Central memory CD8-positive, alpha-beta T cell (primary cell): ENCODE results near the gene SSTR4.

Source experiments
- ATAC-seq: fragments of 150-1000 bp; cut with Tn5 transposase; replicated peaks from 2 replicates; pipeline ENCODE4 v1.10.0; 2022; ENCODE audit warnings: mild to moderate bottlenecking, moderate FRiP score, moderate number of reproducible peaks; ENCODE audit not compliant: poor library complexity, severe bottlenecking; ENCODE audit errors: extremely low read depth
- DNase-seq, 2 donors: peaks; one replicate each; pipeline ENCODE4 v3.0.0; 2021; ENCODE audit warnings: low spot score in 2 of 2
- H3K27ac Mint-ChIP-seq: one replicate; pipeline ENCODE4 v1.8.0; 2022; ENCODE audit warnings: low read depth, mild to moderate bottlenecking, moderate library complexity, mixed read lengths
- H3K27me3 Mint-ChIP-seq: one replicate; pipeline ENCODE4 v1.8.0; 2022; ENCODE audit warnings: mixed read lengths
- H3K36me3 Mint-ChIP-seq: one replicate; pipeline ENCODE4 v1.8.0; 2022; ENCODE audit warnings: mild to moderate bottlenecking, moderate library complexity, mixed read lengths; ENCODE audit not compliant: insufficient read depth
- H3K4me1 Mint-ChIP-seq: one replicate; pipeline ENCODE4 v1.8.0; 2022; ENCODE audit warnings: mixed read lengths
- H3K4me3 Mint-ChIP-seq: one replicate; pipeline ENCODE4 v1.8.0; 2022; ENCODE audit warnings: mild to moderate bottlenecking, moderate library complexity, mixed read lengths
- H3K9me3 Mint-ChIP-seq: one replicate; pipeline ENCODE4 v1.8.0; 2022; ENCODE audit warnings: mixed read lengths

The SSTR4 gene

DNA sequence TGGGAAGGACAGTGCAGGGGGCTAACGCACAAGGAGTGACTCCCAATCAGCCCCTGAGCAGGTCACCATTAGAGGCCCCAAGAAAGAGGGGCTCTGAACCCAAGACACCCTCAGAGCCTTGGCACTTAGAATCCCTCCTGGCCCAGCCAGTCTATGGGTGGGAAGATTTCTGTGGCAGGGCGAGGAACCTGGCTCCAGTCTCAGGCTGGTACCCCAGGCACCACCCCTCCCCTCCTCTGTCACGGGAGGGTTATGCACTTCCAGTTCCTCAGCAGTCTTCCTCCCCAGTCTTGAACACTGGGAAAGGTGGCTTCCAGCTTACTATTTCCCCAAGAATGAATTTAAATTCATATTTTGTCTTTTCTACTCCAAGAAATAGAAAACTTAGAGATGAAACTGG is 27.6 kb upstream of the SSTR4 start:
- DNase-seq (no peak), ATAC-seq (no peak)
- Mint-ChIP-seq H3K36me3 (no peaks in the 10 kb centered on the region), H3K4me1 (no peaks in the 10 kb centered on the region), H3K27me3 (peaks cover 9% of the 10 kb centered on the region), H3K4me3 (no peak overlapping the region), H3K27ac (no peak overlapping the region), H3K9me3 (no peaks in the 10 kb centered on the region)

DNA sequence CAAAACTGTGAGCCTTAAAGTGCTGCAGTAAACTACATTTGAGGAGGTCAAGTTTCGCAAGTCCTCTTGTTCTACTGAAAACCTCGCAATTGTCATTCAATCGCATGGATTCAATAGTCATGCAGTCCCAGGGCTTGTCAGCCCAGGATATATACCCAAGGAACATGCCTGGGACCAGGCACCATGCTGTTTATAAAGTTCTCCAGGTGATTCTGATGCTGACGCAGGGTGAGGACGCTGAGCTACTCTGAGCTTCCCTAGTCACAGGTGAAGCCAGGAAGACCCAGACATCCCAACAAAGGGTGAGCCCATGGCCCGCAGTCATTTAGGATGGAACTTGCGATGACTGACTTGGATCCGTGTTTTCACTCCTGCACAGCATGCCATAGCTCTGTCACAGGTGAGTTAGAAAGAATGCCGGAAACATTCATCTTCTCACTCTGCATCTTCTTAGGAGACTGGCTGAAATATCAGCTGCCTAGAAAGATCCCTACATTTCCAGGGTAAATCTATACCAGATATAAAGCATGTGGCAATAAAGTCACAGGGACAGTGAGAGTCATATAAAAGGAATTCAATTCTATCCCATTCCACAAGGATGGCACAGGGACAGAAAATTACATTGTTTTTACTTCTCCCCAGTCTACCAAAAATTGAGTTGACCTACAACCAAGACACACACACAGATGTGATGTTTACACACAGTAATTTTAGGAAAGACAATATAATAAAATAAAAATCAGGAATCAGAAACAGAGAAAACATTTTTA is 27.0 kb upstream of the SSTR4 start:
- no peaks in the 10 kb centered on the region for H3K9me3 Mint-ChIP-seq
- H3K4me3 Mint-ChIP-seq: no peak overlapping the region
- DNase-seq (no peak), ATAC-seq (no peak)
- no peak overlapping the region for H3K27ac Mint-ChIP-seq
- H3K27me3 Mint-ChIP-seq: peaks cover 9% of the 10 kb centered on the region
- H3K36me3 Mint-ChIP-seq: no peaks in the 10 kb centered on the region
- no peaks in the 10 kb centered on the region for H3K4me1 Mint-ChIP-seq

DNA sequence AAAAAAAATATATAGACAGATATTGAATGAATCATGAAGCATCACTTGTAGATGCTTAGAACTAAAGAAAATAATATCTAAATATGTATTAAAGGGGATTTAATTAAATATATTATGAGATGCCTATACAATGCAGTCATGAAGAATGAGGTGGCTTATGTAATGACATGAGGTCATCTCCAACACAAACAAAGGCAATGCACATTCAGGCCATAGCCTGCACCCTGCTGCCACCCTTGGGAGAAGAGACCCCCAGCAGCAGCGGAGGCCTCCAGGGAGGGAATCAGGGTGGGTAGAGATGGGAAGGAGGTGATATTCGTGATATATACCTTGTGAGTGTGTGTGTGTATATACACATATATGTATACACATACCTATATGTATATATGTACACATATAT is 26.4 kb upstream of the SSTR4 start:
- Mint-ChIP-seq H3K4me1 (no peaks in the 10 kb centered on the region), H3K9me3 (no peaks in the 10 kb centered on the region), H3K27me3 (peaks cover 9% of the 10 kb centered on the region), H3K4me3 (no peak overlapping the region), H3K36me3 (no peaks in the 10 kb centered on the region), H3K27ac (no peak overlapping the region)
- no peak for DNase-seq
- ATAC-seq: no peak

DNA sequence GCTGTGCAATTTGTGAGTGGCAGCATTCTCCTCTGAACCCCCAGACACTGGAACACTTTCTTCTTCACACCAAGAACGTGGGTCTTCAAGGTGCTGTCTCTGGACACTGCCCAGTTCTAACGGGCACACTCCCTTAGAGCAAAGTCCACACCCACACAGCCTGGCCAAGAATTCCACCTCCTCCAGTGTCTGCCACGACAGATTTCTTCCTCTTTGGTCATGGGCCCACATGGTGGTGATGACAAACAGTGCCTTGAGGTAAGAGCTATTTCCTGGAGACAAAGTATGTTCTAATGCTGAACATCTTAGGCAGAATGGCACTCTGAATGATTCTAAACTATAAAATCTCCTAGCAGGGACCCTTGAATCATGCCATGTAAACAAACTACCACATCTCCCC is 25.5 kb upstream of the SSTR4 start:
- H3K27ac Mint-ChIP-seq: no peak overlapping the region
- H3K36me3 Mint-ChIP-seq: no peaks in the 10 kb centered on the region
- no peaks in the 10 kb centered on the region for H3K9me3 Mint-ChIP-seq
- ATAC-seq: no peak
- no peaks in the 10 kb centered on the region for H3K4me1 Mint-ChIP-seq
- no peak for DNase-seq
- peaks cover 9% of the 10 kb centered on the region for H3K27me3 Mint-ChIP-seq
- H3K4me3 Mint-ChIP-seq: no peak overlapping the region

DNA sequence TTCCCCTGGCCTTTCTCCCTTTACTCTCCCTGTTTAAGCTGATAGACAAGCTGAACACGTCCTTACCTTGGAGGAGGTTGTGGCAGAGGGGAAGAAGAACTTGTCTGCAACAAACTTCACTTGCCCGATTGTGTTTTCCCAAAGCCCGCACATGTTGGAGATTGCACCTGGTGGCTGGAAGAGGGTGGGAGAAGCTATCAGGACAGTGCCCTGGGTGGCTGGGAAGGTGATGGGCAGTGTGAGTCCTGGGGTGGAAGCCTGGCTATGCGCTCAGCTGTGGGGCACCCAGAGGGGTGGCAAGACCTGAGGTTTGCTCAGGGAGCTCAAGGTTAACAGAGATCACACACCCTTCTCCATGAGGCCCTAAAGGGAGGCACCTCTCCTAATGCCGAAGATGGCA is 25.0 kb upstream of the SSTR4 start:
- no peaks in the 10 kb centered on the region for H3K36me3 Mint-ChIP-seq
- peaks cover 9% of the 10 kb centered on the region for H3K27me3 Mint-ChIP-seq
- H3K4me1 Mint-ChIP-seq: no peaks in the 10 kb centered on the region
- no peak for ATAC-seq
- H3K9me3 Mint-ChIP-seq: no peaks in the 10 kb centered on the region
- H3K4me3 Mint-ChIP-seq: no peak overlapping the region
- no peak for DNase-seq
- H3K27ac Mint-ChIP-seq: no peak overlapping the region

DNA sequence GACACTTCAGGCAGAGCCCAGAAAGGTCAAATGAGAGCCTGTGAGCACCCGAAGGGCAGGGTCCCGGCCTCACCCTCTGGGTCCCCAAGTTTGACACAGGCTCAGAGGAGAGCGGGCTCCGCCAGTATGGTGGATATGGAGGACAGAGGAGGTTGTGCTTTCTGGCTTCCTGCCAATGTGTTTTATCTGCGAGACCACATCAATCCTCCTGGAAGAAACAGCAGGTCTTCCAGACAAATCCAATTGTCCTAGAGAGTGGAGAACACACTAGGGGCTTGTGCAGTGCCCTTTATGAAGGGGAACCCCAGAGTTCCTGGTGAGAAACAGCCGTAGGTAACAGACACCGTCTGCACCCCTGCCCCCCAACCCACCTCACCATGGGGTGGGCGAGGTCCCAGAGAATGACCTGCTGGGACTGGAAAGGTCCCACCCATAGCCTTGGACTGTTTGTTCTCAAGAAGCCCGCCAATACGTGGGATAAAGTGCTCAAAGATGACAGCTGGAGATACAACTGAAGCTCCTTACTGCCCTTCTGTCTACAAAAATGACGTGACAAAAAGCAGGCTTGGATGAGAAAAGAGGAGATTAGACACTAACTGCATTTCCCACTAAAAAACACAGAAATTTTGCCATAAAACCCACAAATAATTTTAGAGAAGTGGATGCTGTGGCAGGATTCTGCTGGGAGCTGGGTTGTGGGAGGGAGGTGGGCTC is 23.9 kb upstream of the SSTR4 start:
- H3K27me3 Mint-ChIP-seq: peaks cover 9% of the 10 kb centered on the region
- no peak overlapping the region for H3K27ac Mint-ChIP-seq
- no peaks in the 10 kb centered on the region for H3K9me3 Mint-ChIP-seq
- ATAC-seq (no peak), DNase-seq (no peak)
- H3K4me1 Mint-ChIP-seq: no peaks in the 10 kb centered on the region
- H3K36me3 Mint-ChIP-seq: no peaks in the 10 kb centered on the region
- H3K4me3 Mint-ChIP-seq: no peak overlapping the region

DNA sequence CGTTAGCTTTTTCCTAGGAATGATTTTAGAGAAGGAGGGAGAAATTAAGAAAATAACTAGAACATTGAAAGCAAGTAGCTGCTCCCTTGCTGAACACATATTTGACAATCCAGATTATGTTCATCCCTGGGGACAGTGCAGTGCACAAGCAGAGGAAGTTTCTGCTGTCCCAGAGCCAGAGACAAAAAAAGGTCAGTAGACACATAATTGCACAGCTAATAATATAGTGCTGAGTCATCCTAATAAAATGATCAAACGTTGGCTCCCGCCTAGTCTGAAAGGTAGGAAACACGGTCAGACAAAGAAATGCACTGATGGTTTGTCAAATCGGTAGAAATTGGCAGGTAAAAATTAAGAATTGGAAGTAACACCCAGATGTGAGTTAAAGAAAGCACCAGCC is 21.7 kb upstream of the SSTR4 start:
- DNase-seq: no peak
- no peak overlapping the region for H3K4me3 Mint-ChIP-seq
- no peak for ATAC-seq

DNA sequence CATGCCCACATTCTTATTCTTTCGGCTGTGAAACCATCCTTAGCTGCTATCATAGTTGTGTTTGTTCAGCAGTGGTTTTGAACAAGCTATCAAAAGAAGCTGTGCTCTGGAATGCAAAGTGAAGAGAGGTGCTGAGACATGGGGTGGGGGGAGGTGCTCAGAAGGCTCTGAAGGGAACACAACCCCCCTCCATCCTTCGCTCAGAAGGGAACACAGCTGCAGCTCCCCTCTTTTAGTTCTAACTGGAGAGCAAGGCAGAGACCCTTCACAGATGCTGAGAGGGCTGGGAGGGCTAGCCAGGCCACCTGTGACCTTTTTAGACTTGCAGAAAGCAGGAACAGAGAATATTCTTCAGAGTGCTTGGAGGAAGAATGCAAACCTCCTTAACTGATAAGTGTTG is 17.6 kb upstream of the SSTR4 start:
- Mint-ChIP-seq H3K27me3 (no peaks in the 10 kb centered on the region), H3K36me3 (no peaks in the 10 kb centered on the region), H3K4me1 (no peaks in the 10 kb centered on the region), H3K9me3 (no peaks in the 10 kb centered on the region), H3K27ac (no peak overlapping the region), H3K4me3 (no peak overlapping the region)
- ATAC-seq: no peak
- no peak for DNase-seq

More for the DNA sequence above, 21.7 kb upstream of the SSTR4 start:
- no peak overlapping the region for H3K27ac Mint-ChIP-seq
- no peaks in the 10 kb centered on the region for H3K9me3 Mint-ChIP-seq
- H3K27me3 Mint-ChIP-seq: peaks cover 9% of the 10 kb centered on the region
- no peaks in the 10 kb centered on the region for H3K4me1 Mint-ChIP-seq
- H3K36me3 Mint-ChIP-seq: no peaks in the 10 kb centered on the region

DNA sequence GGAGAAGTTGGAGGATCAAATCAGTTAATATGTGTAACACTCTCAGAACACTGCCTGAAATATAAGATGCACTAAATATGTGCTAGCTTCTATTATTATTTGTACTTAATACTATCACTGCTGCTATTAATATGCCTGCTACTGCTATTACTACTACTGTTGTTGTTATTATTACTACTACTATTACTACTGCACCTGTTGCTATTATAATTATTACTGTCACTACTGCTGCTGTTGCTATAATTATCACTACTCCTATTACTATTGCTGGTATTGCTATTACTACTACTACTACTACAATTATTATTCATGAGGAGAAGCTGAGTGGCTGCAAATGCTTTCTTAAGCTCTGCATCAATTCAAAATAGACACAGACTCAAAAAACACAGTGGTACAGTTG is 16.7 kb upstream of the SSTR4 start:
- H3K9me3 Mint-ChIP-seq: no peaks in the 10 kb centered on the region
- no peak overlapping the region for H3K4me3 Mint-ChIP-seq
- H3K27ac Mint-ChIP-seq: no peak overlapping the region
- ATAC-seq (no peak), DNase-seq (no peak)
- H3K27me3 Mint-ChIP-seq: no peaks in the 10 kb centered on the region
- H3K36me3 Mint-ChIP-seq: no peaks in the 10 kb centered on the region
- H3K4me1 Mint-ChIP-seq: no peaks in the 10 kb centered on the region

DNA sequence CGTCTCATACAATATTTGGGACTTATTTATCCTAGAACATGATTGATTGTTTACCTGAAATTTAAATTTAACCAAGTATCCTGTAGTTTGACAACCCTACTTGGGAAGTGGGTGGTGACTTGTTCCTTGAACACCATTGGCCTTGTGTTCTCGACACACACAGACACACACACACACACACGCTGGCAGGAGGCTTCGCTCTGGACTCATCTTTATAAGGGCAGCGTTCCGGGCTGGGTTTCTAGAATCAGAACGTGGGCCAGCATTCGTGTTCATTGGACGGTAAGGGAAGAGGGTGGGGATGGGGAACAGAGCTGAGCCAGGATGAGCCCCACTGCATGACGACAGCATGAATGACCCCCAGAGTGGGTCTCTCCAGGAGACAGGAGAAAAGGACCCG is 16.2 kb upstream of the SSTR4 start:
- Mint-ChIP-seq H3K36me3 (no peaks in the 10 kb centered on the region), H3K27me3 (no peaks in the 10 kb centered on the region), H3K27ac (no peak overlapping the region), H3K4me3 (no peak overlapping the region), H3K4me1 (no peaks in the 10 kb centered on the region), H3K9me3 (no peaks in the 10 kb centered on the region)
- ATAC-seq (no peak), DNase-seq (no peak)

DNA sequence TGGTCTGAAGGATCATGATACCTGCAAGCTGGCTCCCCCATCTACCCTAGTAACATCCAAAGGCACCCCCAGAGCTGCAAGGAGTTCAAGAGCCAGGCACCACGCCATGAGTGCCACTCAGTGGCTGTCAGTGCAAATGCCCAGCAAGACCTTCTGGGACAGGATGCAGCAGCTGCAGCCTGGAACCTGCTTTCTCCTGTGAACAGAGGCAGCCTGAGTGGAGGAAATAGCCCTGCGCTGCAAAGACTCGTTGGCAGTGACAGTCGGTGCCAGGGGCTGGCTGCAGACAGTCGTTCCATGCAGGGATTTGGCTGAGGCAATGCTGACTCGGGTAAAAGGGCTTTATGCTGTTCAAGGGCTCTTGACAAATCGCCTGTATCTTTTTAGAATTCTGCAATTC is 15.7 kb upstream of the SSTR4 start:
- Mint-ChIP-seq H3K9me3 (no peaks in the 10 kb centered on the region), H3K27me3 (no peaks in the 10 kb centered on the region), H3K27ac (no peak overlapping the region), H3K36me3 (no peaks in the 10 kb centered on the region), H3K4me3 (no peak overlapping the region), H3K4me1 (no peaks in the 10 kb centered on the region)
- DNase-seq (no peak), ATAC-seq (no peak)

DNA sequence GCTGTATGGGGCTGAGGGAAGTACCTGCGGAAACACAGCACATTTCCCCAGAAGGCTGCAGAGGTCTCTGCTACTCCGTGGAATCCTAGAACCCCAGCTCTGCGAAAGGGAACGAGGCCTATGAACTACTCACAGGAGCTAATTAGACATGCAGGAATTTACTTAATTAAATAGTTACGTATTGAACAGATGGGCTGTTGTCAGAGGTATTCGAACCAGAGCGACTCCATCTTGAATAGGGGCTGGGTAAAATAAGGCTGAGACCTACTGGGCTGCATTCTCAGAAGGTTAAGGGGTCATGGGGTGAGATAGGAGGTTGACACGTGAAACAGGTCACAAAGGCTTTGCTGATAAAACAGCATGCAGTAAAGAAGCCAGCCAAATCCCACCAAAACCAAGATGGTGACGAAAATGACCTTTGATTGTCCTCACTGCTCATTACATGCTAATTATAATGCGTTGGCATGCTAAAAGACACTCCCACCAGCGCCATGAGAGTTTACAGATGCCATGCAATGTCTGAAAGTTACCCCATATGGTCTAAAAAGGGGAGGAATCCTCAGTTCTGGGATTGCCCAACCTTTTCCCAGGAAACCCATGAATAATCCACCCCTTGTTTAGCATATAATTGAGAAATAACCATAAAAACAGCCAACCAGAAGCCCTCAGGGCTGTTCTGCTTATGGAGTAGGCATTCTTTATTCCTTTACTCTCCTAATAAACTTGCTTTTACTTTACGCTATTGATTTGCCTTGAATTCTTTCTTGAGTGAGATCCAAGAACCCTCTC is 14.7 kb upstream of the SSTR4 start:
- Mint-ChIP-seq H3K36me3 (no peaks in the 10 kb centered on the region), H3K4me3 (no peak overlapping the region), H3K4me1 (no peaks in the 10 kb centered on the region), H3K9me3 (no peaks in the 10 kb centered on the region), H3K27me3 (no peaks in the 10 kb centered on the region), H3K27ac (no peak overlapping the region)
- ATAC-seq: no peak
- DNase-seq: no peak

DNA sequence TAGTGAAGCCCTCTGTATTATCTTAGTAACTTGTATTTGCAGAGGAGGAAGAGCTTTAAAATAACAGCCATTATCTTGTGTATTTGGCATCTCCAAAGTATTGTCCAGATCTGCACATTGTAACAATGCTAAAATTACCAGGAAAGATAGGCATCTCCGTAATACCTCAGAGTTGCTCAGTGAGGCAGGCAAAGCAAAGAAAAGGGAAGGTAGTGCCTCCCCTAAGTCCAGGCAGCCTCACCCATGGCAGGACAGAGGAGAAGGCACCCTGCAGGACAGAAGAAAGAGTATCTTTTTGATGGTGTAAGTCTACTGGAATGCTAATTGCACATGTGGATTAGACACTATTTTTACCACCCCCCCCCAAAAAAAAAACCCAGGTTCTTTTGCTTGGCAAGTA is 13.6 kb upstream of the SSTR4 start:
- no peaks in the 10 kb centered on the region for H3K4me1 Mint-ChIP-seq
- no peak for DNase-seq
- no peaks in the 10 kb centered on the region for H3K9me3 Mint-ChIP-seq
- peaks cover 2% of the 10 kb centered on the region for H3K36me3 Mint-ChIP-seq
- H3K4me3 Mint-ChIP-seq: no peak overlapping the region
- H3K27ac Mint-ChIP-seq: no peak overlapping the region
- no peak for ATAC-seq
- no peaks in the 10 kb centered on the region for H3K27me3 Mint-ChIP-seq
